T-cell (primary cell): ENCODE data around the gene SLC39A11. TPM values are rescaled to one million over a fixed set of nuclear protein-coding genes. Genes with fewer than 3 reads are reported as not detected.

Experiments used
- ATAC-seq, 4 experiments: fragments of 200-7000 bp in 3 of 4; fragments of 150-1000 bp in 1 of 4; cut with Tn5 transposase; replicated peaks in 1 of 4; 1 replicate in 3 of 4; 2 replicates in 1 of 4; pipeline ENCODE4 v1.10.0; 2021; ENCODE audit warnings: moderate library complexity in 3 of 4, mild to moderate bottlenecking in 2 of 4, moderate number of reproducible peaks in 1 of 4
- CTCF ChIA-PET, 2 donors: fragments of 300-600 bp; sonication (Branson Sonifier 250); formaldehyde crosslinking; loops; one replicate each; lab custom pipeline; 2022; ENCODE audit warnings: antibody characterized with exemption in 2 of 2; lab: Charles Lee
- POLR2A ChIA-PET, 2 donors: fragments of 300-600 bp; sonication (Branson Sonifier 250); formaldehyde crosslinking; loops; one replicate each; lab custom pipeline; 2022; ENCODE audit warnings: antibody characterized with exemption in 2 of 2; lab: Charles Lee
- DNase-seq, 35 experiments: peaks; one replicate each; pipeline versions ENCODE4 v3.0.0 to v3.0.0-alpha.2; 2013 to 2023
- H3K27ac ChIP-seq: one replicate; pipeline ENCODE4 v1.5.1; 2013; ENCODE audit warnings: low read length
- H3K27me3 ChIP-seq, 2 experiments: replicated peaks in 1 of 2; 1 replicate in 1 of 2; 2 replicates in 1 of 2; pipeline versions ENCODE4 v1.6.1 to v1.7.0; 2013; ENCODE audit warnings: low read length in 1 of 2, mixed read lengths in 1 of 2; ENCODE audit not compliant: control insufficient read depth in 2 of 2, insufficient read depth in 2 of 2; ENCODE audit errors: extremely low read depth in 1 of 2
- H3K36me3 ChIP-seq, 2 donors: 1 replicate in 1 of 2; 2 replicates in 1 of 2; pipeline versions ENCODE4 v1.6.1 to v1.7.0; 2013; ENCODE audit warnings: low read length in 1 of 2; ENCODE audit not compliant: control insufficient read depth in 2 of 2, insufficient read depth in 1 of 2; ENCODE audit errors: extremely low read depth in 1 of 2
- H3K4me1 ChIP-seq, 2 experiments: 1 replicate in 1 of 2; 2 replicates in 1 of 2; pipeline versions ENCODE4 v1.6.1 to v1.7.0; 2013; ENCODE audit warnings: low read length in 2 of 2, mixed read lengths in 1 of 2; ENCODE audit not compliant: insufficient read depth in 2 of 2, control insufficient read depth in 1 of 2; ENCODE audit errors: extremely low read depth in 1 of 2
- H3K4me3 ChIP-seq, 2 donors: 1 replicate in 1 of 2; 2 replicates in 1 of 2; pipeline versions ENCODE4 v1.5.1 to v1.7.0; 2013; ENCODE audit warnings: mild to moderate bottlenecking in 2 of 2, low read length in 1 of 2, moderate library complexity in 1 of 2; ENCODE audit not compliant: control insufficient read depth in 1 of 2; ENCODE audit errors: extremely low read depth in 1 of 2
- H3K9me3 ChIP-seq: 2 replicates; pipeline ENCODE4 v1.7.0; 2013
- H3K27ac Mint-ChIP-seq, 2 donors: one replicate each; pipeline ENCODE4 v1.8.0; 2020 to 2021; ENCODE audit warnings: mild to moderate bottlenecking in 2 of 2, mixed read lengths in 2 of 2
- H3K27me3 Mint-ChIP-seq, 2 donors: one replicate each; pipeline ENCODE4 v1.8.0; 2021 to 2022; ENCODE audit warnings: mixed read lengths in 2 of 2
- H3K36me3 Mint-ChIP-seq: one replicate; pipeline ENCODE4 v1.8.0; 2021; ENCODE audit warnings: mixed read lengths
- H3K4me1 Mint-ChIP-seq, 3 donors: one replicate each; pipeline ENCODE4 v1.8.0; 2020 to 2022; ENCODE audit warnings: mixed read lengths in 3 of 3, mild to moderate bottlenecking in 1 of 3
- H3K4me3 Mint-ChIP-seq, 3 donors: one replicate each; pipeline ENCODE4 v1.8.0; 2020 to 2022; ENCODE audit warnings: mild to moderate bottlenecking in 3 of 3, mixed read lengths in 3 of 3, moderate library complexity in 3 of 3
- H3K9me3 Mint-ChIP-seq, 3 donors: one replicate each; pipeline ENCODE4 v1.8.0; 2020 to 2022; ENCODE audit warnings: mixed read lengths in 3 of 3
- WGBS: methylation state at CpG from one replicate; pipeline ENCODE4 v1.1.5; 2013; ENCODE audit warnings: missing lambda C conversion rate; ENCODE audit not compliant: insufficient coverage; 5-methylcytosine and 5-hydroxymethylcytosine counted together
- total RNA-seq, 35 experiments: library from RNA in 6 of 35; stranded (reverse) in 6 of 35; fragments of 120-200 nt in 1 of 35; gene quantifications; one replicate each; pipeline versions ENCODE4 v1.2.1 to v1.2.4 and lab custom pipeline; 2013 to 2026

Gene SLC39A11
- total RNA-seq, 5 donors from 2014 or later (not counting 1 experiment from before 2014, with no cell fraction given): 18.6 to 27.1 (median 23.4) TPM

DNA sequence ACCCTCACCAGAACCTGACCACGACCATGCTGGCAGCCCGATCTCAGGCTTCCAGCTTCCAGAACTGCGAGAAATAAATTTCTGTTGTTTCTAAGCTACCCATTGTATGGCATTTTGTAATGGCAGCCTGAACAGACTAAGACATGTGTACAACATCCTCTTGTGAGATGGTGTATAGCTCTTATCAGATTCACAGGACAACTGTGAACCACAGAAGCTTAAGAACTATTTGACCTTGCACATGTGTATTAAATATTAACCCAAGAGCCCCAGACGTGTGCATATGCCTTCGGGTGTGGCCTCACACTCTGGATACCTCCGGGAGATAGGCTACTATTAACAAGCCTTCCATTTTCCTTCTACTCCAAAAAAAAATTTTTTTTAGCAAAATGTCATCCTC is 248.9 kb downstream of the SLC39A11 start:
- Histone ChIP-seq H3K4me3 (no peak overlapping the region), H3K4me1 (no peaks in the 10 kb centered on the region), H3K9me3 (no peaks in the 10 kb centered on the region), H3K27me3 (no peaks in the 10 kb centered on the region), H3K36me3 (peaks cover 0 to 2% of the 10 kb centered on the region in 2 donors), H3K27ac (no peak overlapping the region)
- H3K4me3 Mint-ChIP-seq: no peak overlapping the region
- POLR2A ChIA-PET: no interaction called here
- H3K9me3 Mint-ChIP-seq: peaks cover 0 to 12% (median 11%) of the 10 kb centered on the region in 3 donors
- no peak overlapping the region for H3K27ac Mint-ChIP-seq
- DNase-seq: no peak
- no peak for ATAC-seq
- H3K36me3 Mint-ChIP-seq: peaks cover 68% of the 10 kb centered on the region
- WGBS: 93% methylated on average over 3 of the region's 6 CpGs
- CTCF ChIA-PET: no interaction called here
- H3K27me3 Mint-ChIP-seq: no peaks in the 10 kb centered on the region
- no peaks in the 10 kb centered on the region for H3K4me1 Mint-ChIP-seq

DNA sequence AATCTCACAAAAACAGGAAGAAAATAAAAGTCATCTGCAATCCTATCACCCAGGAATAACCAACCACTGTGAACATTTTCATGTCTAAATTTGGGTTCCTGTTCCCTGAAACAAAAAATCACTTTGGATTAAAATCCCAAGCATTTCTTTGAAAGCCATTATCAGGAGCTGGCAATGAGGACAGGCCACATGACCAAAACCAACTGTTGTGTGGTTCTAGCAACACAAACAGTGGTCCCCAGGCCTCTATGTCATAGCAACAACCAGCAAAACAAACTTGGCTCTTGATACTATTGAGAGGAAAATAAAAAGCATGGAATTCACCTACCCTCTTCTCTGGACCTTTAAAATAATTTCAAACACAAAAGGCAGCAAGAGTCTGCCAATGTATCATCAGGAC is 252.5 kb downstream of the SLC39A11 start:
- Histone ChIP-seq H3K27me3 (no peaks in the 10 kb centered on the region), H3K4me1 (no peaks in the 10 kb centered on the region), H3K9me3 (no peaks in the 10 kb centered on the region), H3K4me3 (no peak overlapping the region), H3K36me3 (peaks cover 0 to 2% of the 10 kb centered on the region in 2 donors), H3K27ac (no peak overlapping the region)
- Mint-ChIP-seq H3K27me3 (no peaks in the 10 kb centered on the region), H3K9me3 (peaks cover 0 to 12% (median 11%) of the 10 kb centered on the region in 3 donors), H3K36me3 (peaks cover 66% of the 10 kb centered on the region), H3K4me1 (no peaks in the 10 kb centered on the region), H3K4me3 (no peak overlapping the region), H3K27ac (no peak overlapping the region)
- DNase-seq (no peak), ATAC-seq (no peak)
- ChIA-PET POLR2A (no interaction called here), CTCF (no interaction called here)

DNA sequence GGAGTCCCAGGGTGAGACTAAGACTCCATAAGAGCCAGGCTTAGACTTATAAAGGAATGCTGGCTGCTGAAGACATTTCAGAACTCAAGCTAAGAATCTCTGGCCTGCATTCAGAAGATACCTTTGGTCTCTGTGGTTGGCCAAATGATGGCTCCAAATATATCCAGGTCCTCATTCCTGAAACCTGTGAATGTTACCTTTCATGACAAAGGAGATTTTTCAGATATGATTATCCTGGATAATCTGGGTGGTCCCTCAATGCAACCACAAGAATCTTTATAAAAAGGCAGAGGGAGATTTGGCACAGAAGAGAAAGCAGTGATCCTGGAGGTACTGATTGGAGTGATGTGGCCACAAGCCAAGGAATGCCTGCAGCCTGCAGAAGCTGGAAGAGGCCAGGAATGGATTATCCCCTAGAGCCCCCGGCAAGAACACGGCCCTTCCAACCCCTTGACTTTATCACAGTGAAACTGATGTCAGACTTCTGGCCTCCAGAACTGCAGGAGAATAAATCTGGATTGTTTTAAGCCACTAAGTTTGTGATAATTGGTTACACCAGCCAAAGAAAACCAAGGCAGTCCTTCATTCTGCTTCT is 253.3 kb downstream of the SLC39A11 start:
- ChIA-PET CTCF (no interaction called here), POLR2A (no interaction called here)
- Histone ChIP-seq H3K4me3 (no peak overlapping the region), H3K36me3 (peaks cover 0 to 2% of the 10 kb centered on the region in 2 donors), H3K9me3 (no peaks in the 10 kb centered on the region), H3K27ac (no peak overlapping the region), H3K27me3 (no peaks in the 10 kb centered on the region), H3K4me1 (no peaks in the 10 kb centered on the region)
- H3K36me3 Mint-ChIP-seq: peaks cover 66% of the 10 kb centered on the region
- WGBS: no CpG with 5 or more reads among the region's 2 CpGs
- ATAC-seq (no peak), DNase-seq (no peak)
- no peak overlapping the region for H3K4me3 Mint-ChIP-seq
- peaks cover 0 to 12% (median 11%) of the 10 kb centered on the region in 3 donors for H3K9me3 Mint-ChIP-seq
- H3K27ac Mint-ChIP-seq: no peak overlapping the region
- H3K27me3 Mint-ChIP-seq: no peaks in the 10 kb centered on the region
- no peaks in the 10 kb centered on the region for H3K4me1 Mint-ChIP-seq

DNA sequence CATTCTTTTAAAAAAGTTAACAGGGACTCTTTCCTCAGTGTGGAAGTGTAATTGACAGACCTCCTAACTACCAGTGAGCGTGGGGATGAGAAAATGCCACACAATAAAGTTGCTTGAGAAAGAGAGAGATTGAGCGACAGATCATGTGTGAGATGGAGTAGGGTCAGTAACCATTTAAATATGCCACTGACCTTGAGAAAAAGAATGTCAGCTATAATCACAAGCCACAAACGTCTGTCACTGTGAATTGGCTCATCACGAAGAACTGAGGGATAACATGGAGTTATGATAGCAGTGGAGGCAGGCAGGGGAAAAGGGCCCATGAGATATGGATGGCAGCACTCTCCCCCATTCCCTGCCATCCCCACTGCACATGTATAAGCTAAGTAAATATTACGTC is 253.9 kb downstream of the SLC39A11 start:
- no peaks in the 10 kb centered on the region for H3K27me3 ChIP-seq
- no peak overlapping the region for H3K27ac ChIP-seq
- no peak overlapping the region for H3K27ac Mint-ChIP-seq
- H3K4me1 ChIP-seq: no peaks in the 10 kb centered on the region
- no CpG with 5 or more reads among the region's 5 CpGs for WGBS
- H3K4me1 Mint-ChIP-seq: no peaks in the 10 kb centered on the region
- no peaks in the 10 kb centered on the region for H3K9me3 ChIP-seq
- no peak overlapping the region for H3K4me3 ChIP-seq
- POLR2A ChIA-PET: no interaction called here
- no peaks in the 10 kb centered on the region for H3K27me3 Mint-ChIP-seq
- ATAC-seq (no peak), DNase-seq (no peak)
- CTCF ChIA-PET: no interaction called here
- peaks cover 0 to 2% of the 10 kb centered on the region in 2 donors for H3K36me3 ChIP-seq
- peaks cover 64% of the 10 kb centered on the region for H3K36me3 Mint-ChIP-seq
- peaks cover 0 to 12% (median 11%) of the 10 kb centered on the region in 3 donors for H3K9me3 Mint-ChIP-seq
- H3K4me3 Mint-ChIP-seq: no peak overlapping the region

DNA sequence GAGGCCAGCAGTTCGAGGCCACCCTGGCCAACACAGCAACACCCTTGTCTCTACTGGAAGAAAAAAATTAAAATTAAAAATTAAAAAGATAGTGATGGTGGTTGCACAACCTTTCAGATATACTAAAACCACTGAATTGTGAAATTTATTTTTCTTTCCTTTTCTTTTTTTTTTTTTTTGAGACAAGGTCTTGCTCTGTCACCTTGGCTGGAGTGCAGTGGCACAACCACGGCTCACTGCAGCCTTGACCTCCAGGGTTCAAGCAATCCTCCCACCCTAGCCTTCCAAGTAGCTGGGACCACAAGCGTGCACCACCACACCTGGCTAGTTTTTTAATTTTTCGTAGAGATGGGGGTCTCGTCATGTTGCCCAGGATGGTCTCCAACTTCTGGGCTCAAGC is 254.4 kb downstream of the SLC39A11 start:
- Mint-ChIP-seq H3K36me3 (peaks cover 62% of the 10 kb centered on the region), H3K27ac (no peak overlapping the region), H3K9me3 (peaks cover 0 to 12% (median 11%) of the 10 kb centered on the region in 3 donors), H3K27me3 (no peaks in the 10 kb centered on the region), H3K4me3 (no peak overlapping the region), H3K4me1 (no peaks in the 10 kb centered on the region)
- Histone ChIP-seq H3K27me3 (no peaks in the 10 kb centered on the region), H3K9me3 (no peaks in the 10 kb centered on the region), H3K4me3 (no peak overlapping the region), H3K27ac (no peak overlapping the region), H3K4me1 (no peaks in the 10 kb centered on the region), H3K36me3 (peaks cover 0 to 2% of the 10 kb centered on the region in 2 donors)
- POLR2A ChIA-PET: no interaction called here
- CTCF ChIA-PET: no interaction called here
- 80% methylated on average over 1 of the region's 5 CpGs for WGBS
- no peak for DNase-seq
- no peak for ATAC-seq

DNA sequence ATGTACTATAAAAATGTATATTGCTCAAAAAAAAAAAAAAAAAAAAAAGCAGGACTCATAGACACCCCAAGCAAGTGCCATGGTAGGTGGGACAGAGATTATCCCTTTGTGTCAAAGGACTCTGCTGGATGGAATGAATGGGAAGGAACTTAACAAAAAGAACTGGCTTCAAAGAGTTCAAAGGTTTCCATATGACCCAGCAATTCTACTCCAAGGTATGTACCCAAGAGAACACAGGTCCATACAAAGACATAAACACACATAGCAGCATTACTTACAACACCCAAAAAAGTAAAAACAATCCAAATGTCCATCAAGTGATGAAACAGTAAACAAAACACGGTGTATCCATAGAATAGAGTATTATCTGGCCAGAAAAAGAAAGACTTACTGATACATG is 255.2 kb downstream of the SLC39A11 start:
- Mint-ChIP-seq H3K4me1 (no peaks in the 10 kb centered on the region), H3K36me3 (peaks cover 59% of the 10 kb centered on the region), H3K4me3 (no peak overlapping the region), H3K27me3 (no peaks in the 10 kb centered on the region), H3K27ac (no peak overlapping the region), H3K9me3 (peaks cover 0 to 12% (median 11%) of the 10 kb centered on the region in 3 donors)
- Histone ChIP-seq H3K4me1 (no peaks in the 10 kb centered on the region), H3K27me3 (no peaks in the 10 kb centered on the region), H3K36me3 (peaks cover 0 to 2% of the 10 kb centered on the region in 2 donors), H3K9me3 (no peaks in the 10 kb centered on the region), H3K27ac (no peak overlapping the region), H3K4me3 (no peak overlapping the region)
- ATAC-seq (no peak), DNase-seq (no peak)
- ChIA-PET POLR2A (no interaction called here), CTCF (no interaction called here)
- WGBS: 100% methylated on average over 1 of the region's 1 CpG
